Middle frontal gyrus (tissue), 1 donor: ENCODE results near the gene BNIP5.

Experiments used
- DNase-seq: peaks from one replicate; pipeline ENCODE4 v3.0.0-alpha.2; 2015; ENCODE audit warnings: low spot score; ENCODE audit errors: extremely low spot score

Gene BNIP5

DNA sequence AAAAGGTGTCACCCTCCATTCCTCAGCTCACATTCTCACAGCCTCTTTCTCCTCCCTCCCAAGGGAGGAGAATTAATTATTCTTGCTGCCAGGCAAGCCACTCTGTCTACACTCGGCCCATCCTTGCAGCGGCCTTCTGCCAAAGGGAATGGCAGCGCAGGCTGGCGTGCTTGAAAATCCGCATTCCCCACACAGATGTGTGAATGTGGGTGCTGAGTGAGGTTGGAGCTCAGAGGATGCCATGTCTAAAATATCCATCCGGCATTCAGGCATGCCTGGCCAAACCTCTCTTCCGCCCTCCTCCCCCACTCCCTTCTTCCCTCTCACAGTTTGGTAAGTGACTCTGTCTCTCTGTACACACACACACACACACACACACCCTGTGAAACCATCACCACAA, 39.2 kb downstream of the BNIP5 start:
- peak; percentile 55 for DNase-seq

DNA sequence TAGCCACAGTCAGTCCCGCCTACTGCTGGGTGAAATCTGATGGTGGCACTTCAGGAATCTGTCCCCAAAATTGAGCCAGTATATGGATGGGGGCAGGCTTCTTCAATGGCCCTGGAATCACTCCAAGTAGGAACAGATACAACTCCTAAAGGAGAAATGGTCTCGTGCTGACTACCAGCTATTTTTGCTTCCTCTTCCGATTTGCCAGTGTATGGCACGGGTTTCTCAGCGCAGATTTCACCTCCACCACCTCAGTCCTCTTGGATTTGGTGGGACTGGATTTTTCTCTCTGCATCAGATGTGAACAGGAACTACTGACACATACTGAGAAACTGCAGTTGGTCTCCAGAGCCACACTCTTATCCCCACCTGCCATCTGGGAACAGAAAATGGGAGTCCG, 39.6 kb downstream of the BNIP5 start:
- no peak for DNase-seq

DNA sequence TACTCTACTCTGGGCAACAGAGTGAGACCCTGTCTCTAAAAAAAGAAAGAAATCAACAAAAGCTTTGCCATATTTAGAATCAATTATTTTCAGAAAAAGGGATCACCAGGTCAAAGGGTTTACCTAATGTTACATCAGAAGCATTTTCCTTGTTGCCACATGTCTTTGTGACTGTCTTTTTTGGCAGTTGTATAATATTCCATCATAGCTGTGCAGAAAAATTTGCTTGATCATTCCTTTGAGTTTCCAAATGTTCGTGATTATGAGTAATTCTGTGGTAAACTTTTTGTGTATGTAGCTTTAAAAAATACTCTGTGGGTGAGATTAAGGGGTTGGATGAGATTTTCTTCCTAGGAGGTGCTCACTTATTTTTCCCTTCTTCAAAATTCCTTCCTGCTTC, 40.4 kb downstream of the BNIP5 start:
- DNase-seq, result no peak

DNA sequence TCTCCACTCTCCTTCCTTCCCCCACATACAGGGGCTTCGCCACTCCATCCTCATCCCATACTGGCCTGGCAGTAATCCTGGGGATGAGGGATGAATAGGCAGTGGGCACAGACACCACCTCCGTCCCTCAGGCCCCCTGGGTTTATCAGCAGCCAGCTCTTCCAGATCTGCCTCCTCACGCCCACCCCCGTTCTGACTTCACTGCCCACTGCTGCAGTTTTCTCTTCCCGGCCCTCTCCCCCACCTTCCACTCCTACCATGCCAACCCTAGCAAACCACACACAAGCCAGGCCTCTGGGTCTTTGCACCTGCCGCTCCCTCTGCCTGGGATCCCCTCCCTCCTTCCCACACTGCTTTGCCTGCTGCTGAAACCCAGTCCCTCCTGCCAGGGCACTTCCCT, 44.5 kb downstream of the BNIP5 start:
- DNase-seq, result no peak

DNA sequence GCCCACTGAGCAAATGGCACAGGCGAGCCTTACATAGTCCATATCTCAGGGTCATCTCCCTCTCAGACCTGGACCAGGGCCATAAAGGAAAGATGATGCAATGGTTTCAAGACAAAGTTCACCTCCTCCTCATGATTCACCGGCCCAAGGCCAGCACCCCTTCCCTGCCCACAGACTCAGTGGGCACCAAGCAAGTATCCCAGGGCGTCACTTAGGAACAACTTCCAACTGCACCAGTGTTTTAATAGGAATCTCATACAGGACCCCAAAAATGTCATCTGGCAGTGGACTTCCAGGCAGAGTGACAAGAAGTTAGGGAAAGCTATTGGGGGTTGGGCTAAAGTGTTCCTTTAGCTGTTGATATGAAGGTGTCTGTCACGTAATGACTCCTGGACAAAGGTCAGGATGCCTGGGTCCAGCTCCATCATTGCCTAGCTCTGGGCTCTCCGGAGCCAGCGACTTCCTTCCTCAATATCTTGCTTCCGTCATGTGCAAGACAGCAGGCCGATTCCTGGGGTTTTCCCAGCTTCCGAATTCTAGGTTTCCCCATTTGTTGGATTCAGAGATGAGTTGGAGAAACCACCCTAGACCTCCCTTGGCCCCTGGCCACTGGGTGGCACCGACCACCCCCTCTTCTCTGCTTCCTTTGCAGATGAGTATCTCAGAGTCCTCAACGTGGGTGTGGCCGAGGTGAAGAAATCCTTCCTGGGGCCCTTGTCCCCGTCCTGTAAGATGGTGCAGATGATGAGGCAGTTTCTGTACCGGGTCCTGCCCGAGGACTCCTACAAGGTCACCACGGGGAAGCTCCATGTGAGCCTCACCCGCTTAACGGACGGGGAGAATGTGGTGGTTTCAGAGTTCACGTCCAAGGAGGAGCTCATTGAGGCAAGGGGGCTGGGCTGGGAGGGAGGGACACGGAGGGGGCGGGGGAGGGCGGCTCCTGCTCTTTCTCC, 45.7 kb downstream of the BNIP5 start:
- no peak for DNase-seq

DNA sequence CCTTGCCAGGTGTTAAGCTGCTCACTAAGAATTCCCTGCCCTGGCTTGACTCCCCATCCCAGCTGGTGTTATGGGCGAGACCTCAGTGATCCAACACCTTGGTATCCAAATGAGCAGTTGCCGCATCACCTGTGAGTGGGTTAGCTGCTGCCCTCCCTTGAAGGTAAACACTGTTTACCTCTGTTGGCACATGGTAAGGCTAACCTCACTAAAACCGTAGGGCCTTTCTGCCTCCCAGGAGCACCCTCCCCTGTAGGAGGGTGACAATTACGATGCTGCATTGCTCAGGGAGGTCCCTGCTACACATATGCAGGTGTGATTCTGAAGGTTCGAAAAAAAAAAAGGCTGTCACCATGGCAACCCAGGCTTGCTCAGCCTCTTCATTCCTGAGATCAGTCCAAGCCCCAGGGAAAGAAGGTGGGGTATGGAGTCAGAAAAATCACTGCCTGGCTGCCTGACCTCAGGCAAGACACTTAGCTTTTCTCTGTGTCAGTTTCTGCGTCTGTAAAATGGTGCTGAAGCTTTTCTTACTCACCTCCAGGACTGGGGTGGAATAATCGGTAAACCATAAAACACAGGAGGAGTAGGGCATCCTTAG, 47.3 kb downstream of the BNIP5 start:
- DNase-seq, result no peak

DNA sequence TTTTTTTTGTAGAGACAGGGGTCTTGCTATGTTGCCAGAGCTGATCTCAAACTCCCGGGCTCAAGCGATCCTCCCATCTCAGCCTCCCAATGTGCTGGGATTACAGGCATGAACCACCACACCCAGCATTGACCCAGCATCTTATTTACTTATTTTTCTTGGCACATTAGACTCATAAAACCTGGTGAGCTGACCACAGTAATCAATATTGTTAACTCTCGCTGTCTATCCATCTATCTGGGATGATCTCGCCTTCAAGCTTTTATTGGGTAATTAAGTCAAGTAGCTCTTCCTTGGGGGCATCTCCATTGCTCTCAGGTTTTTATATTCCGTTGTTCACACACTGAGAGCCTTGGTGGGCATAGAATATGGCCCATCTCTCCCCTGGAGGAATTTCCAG, 49.8 kb downstream of the BNIP5 start:
- DNase-seq, result no peak

DNA sequence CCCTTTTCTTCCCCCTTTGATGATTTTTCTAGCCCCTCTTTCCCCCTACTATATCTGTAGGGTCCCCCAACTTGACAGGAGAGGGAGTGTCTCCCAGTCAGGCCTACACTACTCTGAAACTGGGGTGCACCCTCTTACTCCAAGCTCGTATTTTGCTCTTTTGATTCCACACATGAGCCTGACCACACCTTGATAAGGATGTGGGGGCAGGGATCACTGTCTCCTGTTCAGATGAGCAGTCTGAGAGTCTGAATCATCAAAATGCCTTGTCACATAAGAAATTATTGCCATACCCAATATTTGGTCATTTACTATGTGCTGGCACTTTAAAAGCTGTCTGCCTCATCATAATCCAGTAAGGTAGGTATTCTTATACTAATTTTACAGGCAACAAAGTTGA, 50.9 kb downstream of the BNIP5 start:
- no peak for DNase-seq

DNA sequence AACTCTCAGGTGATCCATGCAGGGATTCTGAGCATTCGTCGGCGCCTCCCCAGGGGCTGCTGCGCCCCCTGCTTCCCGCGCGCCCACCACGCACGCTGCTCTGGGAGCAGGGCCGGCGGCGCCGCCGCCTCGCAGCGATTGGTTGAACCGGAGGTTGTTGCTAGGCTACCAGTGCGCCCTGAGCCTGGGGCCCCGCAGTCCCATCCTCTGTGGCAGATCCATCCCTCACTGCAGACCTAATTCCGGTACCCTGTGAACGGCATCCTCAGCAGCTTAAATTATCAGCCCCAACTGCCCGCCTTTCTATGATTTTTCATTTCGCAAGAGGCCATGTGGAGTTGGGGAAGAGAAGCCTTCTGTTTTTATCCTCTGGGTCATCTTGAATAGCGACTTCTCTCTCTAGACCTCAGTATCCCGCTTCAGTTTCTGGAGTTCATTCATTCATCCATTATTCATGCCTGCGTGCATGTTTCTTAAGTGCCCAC, 51.5 kb downstream of the BNIP5 start:
- no peak for DNase-seq

DNA sequence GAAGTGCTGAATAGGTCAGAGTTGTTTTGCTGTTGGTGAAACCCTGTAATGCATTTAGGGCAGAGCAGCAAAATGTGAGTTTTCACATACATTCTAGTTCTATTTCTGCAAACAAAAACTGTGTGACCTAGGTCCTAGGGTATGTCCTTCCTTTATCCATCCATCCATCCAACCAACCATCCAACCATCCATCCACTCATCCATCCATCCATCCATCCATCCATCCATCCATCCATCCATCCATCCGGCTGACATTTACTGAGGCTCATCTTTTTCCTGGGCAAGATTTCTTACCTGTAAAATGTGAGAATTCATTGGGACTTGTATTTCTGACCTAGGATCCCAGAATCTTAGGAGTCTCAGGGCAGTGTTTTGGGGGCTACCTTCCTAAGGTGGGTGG, 52.3 kb downstream of the BNIP5 start:
- DNase-seq, result no peak

DNA sequence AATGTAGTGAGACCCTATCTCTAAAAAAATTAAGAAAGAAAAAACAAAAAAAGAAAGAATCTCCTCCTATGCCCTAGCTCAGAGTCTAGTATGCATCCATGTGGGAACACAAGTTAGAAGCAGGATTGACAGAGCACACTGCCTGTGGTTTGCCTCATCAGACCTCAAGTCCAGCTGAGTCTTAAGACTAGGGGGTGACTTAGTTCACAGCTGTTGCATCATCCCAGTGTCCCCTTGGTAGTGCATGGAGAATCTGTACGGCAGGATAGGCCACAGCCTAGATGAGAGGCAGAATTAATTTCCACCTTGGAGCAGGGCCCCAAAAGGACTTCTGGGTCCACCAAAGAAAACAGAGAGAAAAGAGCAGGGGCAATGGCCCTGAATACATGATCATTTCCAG, 53.1 kb downstream of the BNIP5 start:
- no peak for DNase-seq

DNA sequence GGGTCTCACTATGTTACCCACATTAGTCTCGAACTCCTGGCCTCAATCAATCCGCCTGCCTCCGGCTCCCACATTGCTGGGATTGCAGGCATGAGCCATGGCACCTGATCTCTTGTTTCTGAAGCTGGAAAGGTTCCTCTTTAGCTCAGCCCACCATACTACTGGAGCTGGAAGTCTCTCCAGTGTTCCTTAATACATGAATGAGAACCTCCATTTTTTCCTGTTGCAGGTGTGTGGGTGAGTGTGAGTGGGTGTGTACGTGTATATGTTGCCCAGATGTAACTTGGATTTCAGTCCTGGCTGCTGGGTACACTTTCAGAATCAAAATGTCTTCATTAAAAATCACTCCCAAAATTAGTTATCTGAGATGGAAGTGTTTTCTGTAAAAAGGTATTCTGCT, 55.7 kb downstream of the BNIP5 start:
- no peak for DNase-seq

DNA sequence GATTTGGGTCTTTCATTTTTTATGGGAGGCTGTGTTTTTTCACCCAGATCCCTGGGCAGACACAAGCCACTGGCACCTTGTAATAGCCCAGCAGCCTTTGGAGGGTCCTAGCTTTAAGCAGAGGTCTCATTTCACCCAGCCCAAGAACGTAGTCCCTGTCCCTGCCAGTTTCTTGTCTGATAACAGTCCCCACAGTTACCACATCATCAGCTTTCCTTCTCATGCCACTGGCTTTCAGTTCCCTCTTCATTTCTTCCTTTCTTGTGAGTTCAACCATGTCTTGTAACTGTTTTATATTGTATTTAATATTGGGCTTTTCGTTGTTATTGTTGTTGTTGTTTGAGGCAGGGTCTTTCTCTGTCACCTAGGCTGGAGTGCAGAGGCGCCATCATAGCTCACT, 56.2 kb downstream of the BNIP5 start:
- no peak for DNase-seq

DNA sequence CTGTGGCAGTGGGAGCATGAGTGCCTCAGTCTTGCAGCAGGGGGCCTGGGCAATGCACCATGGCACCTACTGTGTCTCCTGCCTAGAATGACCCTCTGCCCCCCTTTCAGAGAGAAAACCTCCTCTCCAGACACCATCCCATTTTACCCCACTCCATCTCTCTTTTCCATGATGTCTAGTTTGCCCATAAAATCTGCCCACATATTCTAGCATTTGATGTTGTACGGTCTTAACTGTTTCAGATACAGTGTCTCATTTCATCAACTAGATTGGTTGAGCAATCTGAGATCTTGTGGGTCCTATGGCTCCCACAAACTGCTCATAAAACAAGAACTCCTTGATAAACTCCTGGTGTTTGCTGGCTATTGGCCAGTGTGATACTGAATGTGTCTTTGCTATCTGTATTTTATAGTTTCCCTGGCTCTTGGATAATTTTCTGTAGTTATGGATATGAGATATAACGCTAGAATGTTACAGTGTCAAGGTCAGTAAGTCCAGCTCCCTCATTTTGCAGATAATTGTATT, 58.7 kb downstream of the BNIP5 start:
- DNase-seq, result no peak

DNA sequence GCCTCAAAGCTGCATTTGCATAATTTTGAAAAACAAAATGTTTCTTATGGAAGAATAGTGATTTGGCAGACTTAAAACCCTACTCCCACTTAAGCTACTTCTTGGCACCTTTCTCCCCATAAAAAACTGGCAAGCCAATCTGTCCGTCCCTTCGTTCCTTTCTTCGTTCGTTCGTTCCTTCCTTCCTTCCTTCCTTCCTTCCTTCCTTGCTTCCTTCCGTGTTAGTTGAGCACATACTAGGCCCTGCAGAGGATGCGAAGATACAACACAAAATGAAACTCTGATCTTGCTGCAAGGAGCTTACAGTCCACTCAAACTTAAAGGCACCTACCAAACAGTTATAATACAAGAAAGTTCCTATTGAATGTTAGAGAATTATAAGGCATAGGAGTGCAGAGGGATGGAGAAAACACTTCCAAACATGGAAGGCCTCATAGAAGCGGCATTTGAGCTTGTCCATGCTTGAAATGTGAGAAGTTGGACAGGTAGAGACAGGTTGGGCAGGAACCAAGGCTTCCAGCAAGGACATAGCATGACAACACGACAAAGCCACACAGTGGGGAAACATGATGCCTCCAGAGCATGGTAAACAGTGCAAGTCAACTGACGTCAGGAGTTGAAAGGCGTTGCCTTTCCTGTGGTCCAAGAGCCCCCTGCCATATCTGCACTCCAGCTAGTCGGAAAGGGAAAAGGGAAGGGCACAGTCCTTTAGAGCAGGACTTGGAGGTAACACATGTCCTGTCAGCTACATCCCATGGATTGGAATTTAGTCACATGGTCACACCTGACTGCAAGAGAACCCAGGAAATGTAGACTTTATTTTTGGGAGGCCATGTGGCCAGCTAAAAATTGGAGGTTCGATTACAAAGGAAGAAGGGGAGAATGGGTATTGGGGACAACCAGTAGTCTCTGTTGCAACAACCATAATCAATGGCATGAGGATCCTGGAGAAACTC, 59.8 kb downstream of the BNIP5 start:
- DNase-seq, result no peak

DNA sequence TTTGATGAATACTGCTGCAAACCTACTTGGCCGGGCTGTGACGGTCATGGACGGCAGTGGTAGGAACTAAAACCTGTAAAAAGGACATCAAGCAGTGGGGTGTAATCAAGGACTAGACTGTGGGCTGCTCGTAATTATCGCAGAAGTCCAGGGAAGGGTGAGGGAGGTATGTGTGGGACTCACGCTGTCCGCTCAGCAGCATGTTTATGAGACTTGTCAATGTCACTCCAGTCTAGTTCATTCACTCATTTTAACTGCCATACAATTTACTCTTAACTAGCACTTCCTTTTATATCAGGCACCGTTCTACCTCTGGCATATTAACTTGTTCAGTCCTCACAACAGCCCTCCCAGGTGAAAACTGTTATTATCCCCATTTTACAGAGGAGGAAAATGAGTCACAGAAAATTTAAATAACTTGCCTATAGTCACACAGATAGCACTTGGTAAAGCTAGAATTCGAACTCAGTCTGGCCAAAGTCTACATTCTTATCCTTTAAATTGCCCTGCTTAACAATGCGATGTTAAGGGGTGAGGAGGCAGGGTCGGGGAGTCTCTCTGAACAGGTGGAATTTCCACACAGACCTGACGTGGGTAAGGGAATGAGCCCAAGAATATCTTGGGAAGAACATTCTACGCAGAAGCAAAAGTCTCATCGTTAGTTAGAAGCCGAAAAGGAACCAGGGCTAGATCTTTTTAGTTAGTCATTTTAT, 62.7 kb downstream of the BNIP5 start:
- DNase-seq, result no peak

DNA sequence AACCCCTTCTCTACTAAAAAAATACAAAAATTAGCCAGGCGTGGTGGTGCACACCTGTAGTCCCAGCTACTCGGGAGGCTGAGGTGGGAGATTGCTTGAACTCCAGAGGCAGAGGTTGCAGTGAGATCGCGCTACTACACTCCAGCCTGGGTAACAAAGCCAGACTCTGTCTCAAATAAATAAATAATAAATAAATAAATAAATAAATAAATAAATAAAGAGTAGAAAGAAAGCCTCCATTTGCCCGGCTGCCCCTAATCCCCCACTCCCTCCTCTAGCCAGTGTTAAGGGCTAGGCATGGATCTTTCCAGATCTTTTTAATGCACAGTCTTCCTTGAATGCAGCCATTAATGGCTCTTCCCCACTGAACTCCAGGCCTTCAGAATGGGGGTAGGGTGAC, 63.6 kb downstream of the BNIP5 start:
- DNase-seq, result no peak

DNA sequence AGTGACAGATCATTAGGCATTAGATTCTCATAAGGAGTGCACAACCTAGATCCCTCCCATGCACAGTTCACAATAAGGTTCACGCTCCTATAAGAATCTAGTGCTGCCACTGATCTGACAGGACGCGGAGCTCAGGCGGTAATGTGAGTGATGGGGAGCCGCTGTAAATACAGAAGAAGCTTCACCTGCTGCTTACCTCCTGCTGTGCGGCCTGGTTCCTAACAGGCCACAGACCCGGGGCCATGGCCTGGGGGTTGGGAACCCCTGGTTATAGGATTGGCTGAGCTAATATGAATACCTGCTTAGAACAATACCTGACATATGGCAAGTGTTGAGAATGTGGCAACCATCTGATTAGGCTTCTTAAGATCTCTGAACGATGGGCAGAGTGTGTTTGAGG, 64.5 kb downstream of the BNIP5 start:
- no peak for DNase-seq

DNA sequence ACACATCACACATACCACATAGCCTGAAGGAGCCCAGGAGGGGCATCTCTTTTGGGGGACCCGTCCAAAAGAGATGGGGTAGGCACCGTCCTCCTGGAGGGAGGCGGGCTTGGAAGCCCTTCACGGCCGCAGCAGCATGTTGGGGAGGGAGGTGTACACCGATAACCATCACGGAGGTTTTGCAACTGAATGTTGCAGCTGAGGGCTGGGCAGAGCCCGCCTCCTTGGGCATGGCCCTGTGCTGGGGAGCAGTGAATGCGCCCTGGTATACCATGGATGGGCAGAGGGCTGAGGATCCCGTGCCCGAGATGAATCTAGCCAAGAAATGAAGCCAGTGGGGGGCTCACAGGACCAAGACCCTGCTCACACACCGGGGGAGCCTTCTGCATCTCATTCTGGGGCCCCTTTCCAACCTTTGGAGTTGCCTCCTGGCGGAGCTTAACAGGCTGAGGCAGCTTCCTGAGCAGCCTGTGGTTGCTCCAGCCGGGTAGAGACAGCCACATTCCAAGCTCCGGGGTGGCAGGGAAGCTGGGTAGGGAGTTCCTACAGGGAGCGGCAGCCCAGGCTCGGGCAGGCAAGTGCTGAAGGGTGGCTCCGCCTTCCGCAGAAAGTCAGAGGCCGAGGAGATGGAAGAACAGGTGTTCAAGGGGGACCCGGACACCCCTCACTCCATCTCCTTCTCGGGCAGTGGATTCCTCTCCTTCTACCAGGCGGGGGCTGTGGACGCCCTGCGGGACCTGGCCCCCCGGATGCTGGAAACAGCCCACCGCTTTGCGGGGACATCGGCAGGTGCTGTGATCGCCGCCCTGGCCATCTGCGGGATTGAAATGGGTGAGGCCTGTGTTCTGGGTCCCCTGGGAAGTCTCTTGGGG, 66.6 kb downstream of the BNIP5 start, which contains the start of gene PNPLA1:
Gene PNPLA1, plus strand, starts transcription at position 227 of the 872 bp plus-strand sequence. Its CDS starts 400 bp downstream, at position 627.
- DNase-seq, result no peak
